CD8-positive, alpha-beta memory T cell (primary cell): ENCODE measurements around the gene PTPRQ. TPM values are rescaled to one million over a fixed set of nuclear protein-coding genes. Genes with fewer than 3 reads are reported as not detected.

Experiments
- CTCF ChIA-PET: fragments of 350-600 bp; sonication (Branson Sonifier 250); formaldehyde crosslinking; loops from one replicate; lab custom pipeline; 2021; ENCODE audit warnings: antibody characterized with exemption; lab: Charles Lee
- POLR2A ChIA-PET: fragments of 350-600 bp; sonication (Branson Sonifier 250); formaldehyde crosslinking; loops from one replicate; lab custom pipeline; 2021; ENCODE audit warnings: antibody characterized with exemption; lab: Charles Lee
- DNase-seq, 5 donors: peaks; one replicate each; pipeline versions ENCODE4 v3.0.0 to v3.0.0-alpha.2; 2020 to 2022; ENCODE audit warnings: mixed read lengths in 1 of 5
- H3K27ac ChIP-seq: one replicate; pipeline ENCODE4 v1.7.0; 2013; ENCODE audit warnings: low read depth, mild to moderate bottlenecking, low read length, moderate library complexity
- H3K27me3 ChIP-seq: 2 replicates; pipeline ENCODE4 v1.7.0; 2013; ENCODE audit warnings: low read length, mild to moderate bottlenecking; ENCODE audit not compliant: insufficient read depth, poor library complexity, severe bottlenecking
- H3K36me3 ChIP-seq: 2 replicates; pipeline ENCODE4 v1.7.0; 2013; ENCODE audit warnings: mild to moderate bottlenecking, low read length, moderate library complexity; ENCODE audit not compliant: insufficient read depth
- H3K4me1 ChIP-seq: 2 replicates; pipeline ENCODE4 v1.7.0; 2013; ENCODE audit warnings: mild to moderate bottlenecking, low read length, moderate library complexity; ENCODE audit not compliant: insufficient read depth
- H3K4me3 ChIP-seq: 2 replicates; pipeline ENCODE4 v1.7.0; 2013; ENCODE audit warnings: mild to moderate bottlenecking, low read length
- H3K9me3 ChIP-seq: 2 replicates; pipeline ENCODE4 v1.7.0; 2013; ENCODE audit warnings: mild to moderate bottlenecking, low read length
- H3K27ac Mint-ChIP-seq, 8 donors: one replicate each; pipeline ENCODE4 v1.8.0; 2020 to 2021; ENCODE audit warnings: mixed read lengths in 8 of 8, mild to moderate bottlenecking in 6 of 8, inconsistent platforms in 3 of 8, moderate library complexity in 3 of 8
- H3K27me3 Mint-ChIP-seq, 2 donors: one replicate each; pipeline ENCODE4 v1.8.0; 2020 to 2021; ENCODE audit warnings: mixed read lengths in 2 of 2, mild to moderate bottlenecking in 1 of 2, moderate library complexity in 1 of 2
- H3K36me3 Mint-ChIP-seq, 3 donors: one replicate each; pipeline ENCODE4 v1.8.0; 2020 to 2021; ENCODE audit warnings: mixed read lengths in 3 of 3, inconsistent platforms in 1 of 3, mild to moderate bottlenecking in 1 of 3
- H3K4me1 Mint-ChIP-seq, 3 donors: one replicate each; pipeline ENCODE4 v1.8.0; 2020 to 2021; ENCODE audit warnings: mixed read lengths in 3 of 3, inconsistent platforms in 1 of 3, mild to moderate bottlenecking in 1 of 3
- H3K4me3 Mint-ChIP-seq, 7 donors: one replicate each; pipeline ENCODE4 v1.8.0; 2020 to 2021; ENCODE audit warnings: mixed read lengths in 7 of 7, mild to moderate bottlenecking in 6 of 7, moderate library complexity in 4 of 7, inconsistent platforms in 2 of 7
- H3K9me3 Mint-ChIP-seq, 5 donors: one replicate each; pipeline ENCODE4 v1.8.0; 2020 to 2022; ENCODE audit warnings: mixed read lengths in 5 of 5, mild to moderate bottlenecking in 3 of 5, moderate library complexity in 2 of 5, inconsistent platforms in 1 of 5
- polyA plus RNA-seq: library from polyadenylated mRNA; unstranded; fragments of 300-500 nt; fragmentation: Illumina TruSeq; gene quantifications from one replicate; pipeline ENCODE4 v1.2.3, GENCODE V29; 2021
- total RNA-seq, 2 experiments: library from RNA; stranded (reverse); gene quantifications; one replicate each; pipeline ENCODE4 v1.2.3, GENCODE V29; 2021

PTPRQ gene
- total and polyA plus RNA-seq, 3 experiments from 2014 or later = not detected

- H3K9me3 Mint-ChIP-seq = peaks cover 0 to 4% (median 0%) of the 10 kb centered on the region in 5 donors
- no peak overlapping the region for H3K4me3 Mint-ChIP-seq
- CTCF ChIA-PET = no interaction called here
Observed at GRCh38 chr12:80413462-80413861, 30.6 kb upstream of the PTPRQ start.

GRCh38 chr12:80415466-80415865 lies 28.6 kb upstream of the PTPRQ start:
- H3K9me3 ChIP-seq = no peaks in the 10 kb centered on the region
- no peak for DNase-seq
- no peak overlapping the region for H3K27ac ChIP-seq
- H3K27me3 Mint-ChIP-seq = no peaks in the 10 kb centered on the region
- H3K27ac Mint-ChIP-seq = no peak overlapping the region
- H3K36me3 Mint-ChIP-seq = no peaks in the 10 kb centered on the region
- no peaks in the 10 kb centered on the region for H3K36me3 ChIP-seq
- H3K4me3 Mint-ChIP-seq = no peak overlapping the region
- POLR2A ChIA-PET = no interaction called here
- CTCF ChIA-PET = no interaction called here
- H3K9me3 Mint-ChIP-seq = peaks cover 0 to 4% (median 0%) of the 10 kb centered on the region in 5 donors
- no peaks in the 10 kb centered on the region for H3K27me3 ChIP-seq
- H3K4me3 ChIP-seq = no peak overlapping the region
- no peaks in the 10 kb centered on the region for H3K4me1 Mint-ChIP-seq
- H3K4me1 ChIP-seq = no peaks in the 10 kb centered on the region

More at GRCh38 chr12:80413462-80413861, 30.6 kb upstream of the PTPRQ start:
- Histone ChIP-seq H3K36me3 (no peaks in the 10 kb centered on the region), H3K27me3 (no peaks in the 10 kb centered on the region), H3K4me3 (no peak overlapping the region), H3K4me1 (no peaks in the 10 kb centered on the region), H3K27ac (no peak overlapping the region), H3K9me3 (no peaks in the 10 kb centered on the region)
- Mint-ChIP-seq H3K27ac (no peak overlapping the region), H3K27me3 (no peaks in the 10 kb centered on the region), H3K4me1 (no peaks in the 10 kb centered on the region), H3K36me3 (no peaks in the 10 kb centered on the region)
- POLR2A ChIA-PET = no interaction called here
- no peak for DNase-seq

GRCh38 chr12:80419644-80420043 lies 24.4 kb upstream of the PTPRQ start:
- ChIA-PET POLR2A (no interaction called here), CTCF (no interaction called here)
- no peak overlapping the region for H3K4me3 ChIP-seq
- H3K9me3 Mint-ChIP-seq = peaks cover 0 to 4% (median 3%) of the 10 kb centered on the region in 5 donors
- H3K36me3 Mint-ChIP-seq = no peaks in the 10 kb centered on the region
- no peak overlapping the region for H3K4me3 Mint-ChIP-seq
- H3K27ac Mint-ChIP-seq = no peak overlapping the region
- no peaks in the 10 kb centered on the region for H3K27me3 Mint-ChIP-seq
- no peak for DNase-seq
- H3K27me3 ChIP-seq = no peaks in the 10 kb centered on the region
- H3K36me3 ChIP-seq = no peaks in the 10 kb centered on the region
- H3K27ac ChIP-seq = no peak overlapping the region
- no peaks in the 10 kb centered on the region for H3K4me1 ChIP-seq
- no peaks in the 10 kb centered on the region for H3K4me1 Mint-ChIP-seq
- no peaks in the 10 kb centered on the region for H3K9me3 ChIP-seq

GRCh38 chr12:80420075-80420474 lies 24.0 kb upstream of the PTPRQ start:
- no peaks in the 10 kb centered on the region for H3K27me3 ChIP-seq
- H3K36me3 ChIP-seq = no peaks in the 10 kb centered on the region
- Mint-ChIP-seq H3K4me1 (no peaks in the 10 kb centered on the region), H3K27me3 (no peaks in the 10 kb centered on the region), H3K36me3 (no peaks in the 10 kb centered on the region), H3K4me3 (no peak overlapping the region), H3K27ac (no peak overlapping the region), H3K9me3 (peaks cover 0 to 4% (median 2%) of the 10 kb centered on the region in 5 donors)
- ChIA-PET CTCF (no interaction called here), POLR2A (no interaction called here)
- no peak overlapping the region for H3K4me3 ChIP-seq
- no peaks in the 10 kb centered on the region for H3K4me1 ChIP-seq
- no peaks in the 10 kb centered on the region for H3K9me3 ChIP-seq
- H3K27ac ChIP-seq = no peak overlapping the region
- no peak for DNase-seq

- Histone ChIP-seq H3K4me3 (no peak overlapping the region), H3K27ac (no peak overlapping the region), H3K36me3 (no peaks in the 10 kb centered on the region), H3K27me3 (no peaks in the 10 kb centered on the region), H3K4me1 (no peaks in the 10 kb centered on the region), H3K9me3 (no peaks in the 10 kb centered on the region)
- H3K4me1 Mint-ChIP-seq = no peaks in the 10 kb centered on the region
- H3K27me3 Mint-ChIP-seq = no peaks in the 10 kb centered on the region
- DNase-seq = no peak
- POLR2A ChIA-PET = no interaction called here
- H3K36me3 Mint-ChIP-seq = no peaks in the 10 kb centered on the region
- CTCF ChIA-PET = no interaction called here
- H3K4me3 Mint-ChIP-seq = no peak overlapping the region
- no peak overlapping the region for H3K27ac Mint-ChIP-seq
- peaks cover 0 to 4% (median 1%) of the 10 kb centered on the region in 5 donors for H3K9me3 Mint-ChIP-seq
Observed at GRCh38 chr12:80422550-80422949, 21.5 kb upstream of the PTPRQ start.

- Mint-ChIP-seq H3K9me3 (peaks cover 0 to 16% (median 0%) of the 10 kb centered on the region in 5 donors), H3K27me3 (no peaks in the 10 kb centered on the region), H3K4me1 (no peaks in the 10 kb centered on the region), H3K4me3 (no peak overlapping the region), H3K36me3 (no peaks in the 10 kb centered on the region), H3K27ac (no peak overlapping the region)
- Histone ChIP-seq H3K36me3 (no peaks in the 10 kb centered on the region), H3K27me3 (no peaks in the 10 kb centered on the region), H3K4me3 (no peak overlapping the region), H3K4me1 (no peaks in the 10 kb centered on the region), H3K27ac (no peak overlapping the region), H3K9me3 (no peaks in the 10 kb centered on the region)
- DNase-seq = no peak
- ChIA-PET POLR2A (no interaction called here), CTCF (no interaction called here)
Observed at GRCh38 chr12:80432061-80432460, 12.0 kb upstream of the PTPRQ start.

- Histone ChIP-seq H3K27ac (no peak overlapping the region), H3K4me3 (no peak overlapping the region), H3K36me3 (no peaks in the 10 kb centered on the region), H3K9me3 (no peaks in the 10 kb centered on the region), H3K4me1 (no peaks in the 10 kb centered on the region), H3K27me3 (no peaks in the 10 kb centered on the region)
- ChIA-PET CTCF (no interaction called here), POLR2A (no interaction called here)
- no peak overlapping the region for H3K4me3 Mint-ChIP-seq
- H3K9me3 Mint-ChIP-seq = peaks cover 0 to 10% (median 4%) of the 10 kb centered on the region in 5 donors
- no peaks in the 10 kb centered on the region for H3K4me1 Mint-ChIP-seq
- no peak for DNase-seq
- H3K27me3 Mint-ChIP-seq = no peaks in the 10 kb centered on the region
- H3K27ac Mint-ChIP-seq = no peak overlapping the region
- no peaks in the 10 kb centered on the region for H3K36me3 Mint-ChIP-seq
Observed at GRCh38 chr12:80441921-80442320, 2.1 kb upstream of the PTPRQ start.

- Histone ChIP-seq H3K4me1 (no peaks in the 10 kb centered on the region), H3K4me3 (no peak overlapping the region), H3K36me3 (no peaks in the 10 kb centered on the region), H3K27ac (no peak overlapping the region), H3K27me3 (no peaks in the 10 kb centered on the region), H3K9me3 (no peaks in the 10 kb centered on the region)
- H3K9me3 Mint-ChIP-seq = peaks cover 0 to 17% (median 4%) of the 10 kb centered on the region in 5 donors
- no peak overlapping the region for H3K27ac Mint-ChIP-seq
- no peaks in the 10 kb centered on the region for H3K36me3 Mint-ChIP-seq
- ChIA-PET CTCF (no interaction called here), POLR2A (no interaction called here)
- no peak overlapping the region for H3K4me3 Mint-ChIP-seq
- H3K4me1 Mint-ChIP-seq = no peaks in the 10 kb centered on the region
- no peaks in the 10 kb centered on the region for H3K27me3 Mint-ChIP-seq
- no peak for DNase-seq
Observed at GRCh38 chr12:80442426-80443222, 1.4 kb upstream of the PTPRQ start.
